PC-9 (cell line): ENCODE results near the gene SCUBE2. TPM values are rescaled to one million over a fixed set of nuclear protein-coding genes. Genes with fewer than 3 reads are reported as not detected.

Experiments
- BruUV-seq: library from RNA; stranded (reverse); fragments of 400-500 nt; replicated peaks from 2 replicates; lab custom pipeline; 2021; lab: Mats Ljungman, UMichigan
- CTCF ChIA-PET: fragments of 300-600 bp; sonication (Branson Sonifier 250); formaldehyde crosslinking; loops from one replicate; lab custom pipeline; 2022; ENCODE audit warnings: antibody characterized with exemption; lab: Charles Lee
- POLR2A ChIA-PET: fragments of 300-600 bp; sonication (Branson Sonifier 250); formaldehyde crosslinking; loops from one replicate; lab custom pipeline; 2022; ENCODE audit warnings: antibody characterized with exemption; ENCODE audit not compliant: unreplicated experiment; lab: Charles Lee
- DNase-seq, 2 experiments: peaks; one replicate each; pipeline versions ENCODE4 v3.0.0 to v3.0.0-alpha.2; 2015 to 2022; ENCODE audit warnings: mixed read lengths in 1 of 2
- H2AFZ ChIP-seq: fragments of 200-600 bp; sonication (generic); 2 replicates; pipeline ENCODE4 v1.8.1; 2017; ENCODE audit warnings: antibody characterized with exemption
- H3F3A ChIP-seq: fragments of 200-600 bp; sonication (generic); 2 replicates; pipeline ENCODE4 v1.8.1; 2017; ENCODE audit warnings: antibody characterized with exemption, mild to moderate bottlenecking, low read depth; ENCODE audit not compliant: insufficient read depth
- H3K27ac ChIP-seq: fragments of 200-600 bp; sonication (generic); 2 replicates; pipeline ENCODE4 v1.6.1; 2016; ENCODE audit warnings: mixed run types
- H3K27me3 ChIP-seq: fragments of 200-600 bp; sonication (generic); 2 replicates; pipeline ENCODE4 v1.6.1; 2016; ENCODE audit warnings: low read depth, mixed run types; ENCODE audit not compliant: insufficient read depth
- H3K36me3 ChIP-seq: fragments of 200-600 bp; sonication (generic); 2 replicates; pipeline ENCODE4 v1.6.1; 2016; ENCODE audit warnings: low read depth, mixed run types
- H3K4me1 ChIP-seq: fragments of 200-600 bp; sonication (generic); replicated peaks from 2 replicates; pipeline ENCODE4 v1.6.1; 2016; ENCODE audit warnings: mixed run types; ENCODE audit not compliant: insufficient read depth
- H3K4me2 ChIP-seq: fragments of 200-600 bp; sonication (generic); 2 replicates; pipeline ENCODE4 v1.6.1; 2017; ENCODE audit warnings: mixed run types
- H3K4me3 ChIP-seq: fragments of 200-600 bp; sonication (generic); 2 replicates; pipeline ENCODE4 v1.6.1; 2016; ENCODE audit warnings: mixed run types
- H3K79me2 ChIP-seq: fragments of 200-600 bp; sonication (generic); 2 replicates; pipeline ENCODE4 v1.6.1; 2017; ENCODE audit warnings: low read depth, mixed run types
- H3K9me2 ChIP-seq: fragments of 200-600 bp; sonication (generic); 2 replicates; pipeline ENCODE4 v1.8.1; 2017; ENCODE audit warnings: mild to moderate bottlenecking; ENCODE audit not compliant: insufficient read depth
- H3K9me3 ChIP-seq: fragments of 200-600 bp; sonication (generic); 2 replicates; pipeline ENCODE4 v1.8.1; 2016; ENCODE audit warnings: low read depth; ENCODE audit not compliant: insufficient read depth
- H4K20me1 ChIP-seq: fragments of 200-600 bp; sonication (generic); 2 replicates; pipeline ENCODE4 v1.8.1; 2017; ENCODE audit not compliant: insufficient read depth
- CTCF ChIP-seq: fragments of 200-600 bp; sonication (generic); conservative IDR thresholded peaks from 2 replicates; pipeline ENCODE4 v1.6.1; 2017; ENCODE audit warnings: mixed run types, antibody characterized with exemption, mild to moderate bottlenecking, moderate library complexity
- EZH2 ChIP-seq: fragments of 200-600 bp; sonication (generic); IDR thresholded peaks from 2 replicates; pipeline ENCODE4 v1.8.0; 2017; ENCODE audit warnings: antibody characterized with exemption, low read depth
- intact Hi-C: fragments of 100-400 bp; cut with micrococcal nuclease; formaldehyde crosslinking; loops from one replicate; pipeline ENCODE4 v1.10.0; 2022; ENCODE audit not compliant: unreplicated experiment
- total RNA-seq: library from RNA; stranded (reverse); gene quantifications from 2 replicates; pipeline ENCODE4 v1.2.3, GENCODE V29; 2021

SCUBE2 gene
- total RNA-seq, 1 experiment from 2014 or later: not detected

DNA sequence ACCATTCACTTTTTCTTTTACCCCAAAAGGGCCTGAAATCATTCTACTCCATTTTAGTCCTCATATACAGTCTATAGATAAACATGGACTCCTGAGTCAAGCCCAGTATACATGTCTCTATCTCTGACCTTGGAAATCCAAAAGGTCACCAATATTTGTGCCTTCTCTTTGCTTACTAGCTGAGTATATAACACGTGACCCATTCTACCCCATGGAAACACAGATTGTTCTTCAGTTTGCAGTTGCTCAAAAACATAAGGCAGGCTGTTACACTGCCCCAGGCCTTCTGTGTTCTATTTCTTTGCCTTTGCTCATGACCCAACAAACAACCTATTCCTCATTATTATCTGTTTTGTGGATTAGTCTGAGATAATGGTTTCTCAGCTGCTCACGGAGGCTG lies 93.4 kb downstream of the SCUBE2 start:
- H3K9me3 ChIP-seq: no peaks in the 10 kb centered on the region
- H3K4me1 ChIP-seq: no peaks in the 10 kb centered on the region
- H3K4me3 ChIP-seq: no peak overlapping the region
- H3K79me2 ChIP-seq: no peaks in the 10 kb centered on the region
- no peak overlapping the region for H3K4me2 ChIP-seq
- ChIA-PET CTCF (no interaction called here), POLR2A (no interaction called here)
- intact Hi-C loops: no loop called here
- no peaks in the 10 kb centered on the region for H3K36me3 ChIP-seq
- H3K9me2 ChIP-seq: no peaks in the 10 kb centered on the region
- DNase-seq: no peak
- H4K20me1 ChIP-seq: no peaks in the 10 kb centered on the region
- H3K27me3 ChIP-seq: peaks cover 3% of the 10 kb centered on the region; the same call in 1 of the 2 replicates
- no peak for TF ChIP-seq EZH2
- no peak for TF ChIP-seq CTCF
- H3F3A ChIP-seq: no peaks in the 10 kb centered on the region
- no TSS peak for BruUV-seq
- H2AFZ ChIP-seq: no peak overlapping the region
- no peak overlapping the region for H3K27ac ChIP-seq

- Histone ChIP-seq H3K9me3 (no peaks in the 10 kb centered on the region), H2AFZ (no peak overlapping the region), H3K27ac (no peak overlapping the region), H3K36me3 (no peaks in the 10 kb centered on the region), H3K27me3 (no peaks in the 10 kb centered on the region), H3K4me3 (no peak overlapping the region), H3K79me2 (no peaks in the 10 kb centered on the region), H3K4me2 (no peak overlapping the region), H4K20me1 (no peaks in the 10 kb centered on the region), H3K4me1 (no peaks in the 10 kb centered on the region), H3F3A (no peaks in the 10 kb centered on the region), H3K9me2 (no peaks in the 10 kb centered on the region)
- CTCF ChIA-PET: no interaction called here
- POLR2A ChIA-PET: no interaction called here
- TF ChIP-seq CTCF: no peak
- TF ChIP-seq EZH2: no peak
- intact Hi-C loops: no loop called here
- no TSS peak for BruUV-seq
- DNase-seq: no peak
Observed at GRCh38 chr11:8997451-8997850, 93.9 kb downstream of the SCUBE2 start.

GRCh38 chr11:8989453-8989852 lies 101.9 kb downstream of the SCUBE2 start:
- no peaks in the 10 kb centered on the region for H4K20me1 ChIP-seq
- no peak overlapping the region for H3K4me2 ChIP-seq
- POLR2A ChIA-PET: interaction anchor here (0.6 kb wide), 1 partner anchor 270 kb away, joined by 19 read pairs; no protein-coding TSS in a partner anchor
- H3K9me3 ChIP-seq: no peaks in the 10 kb centered on the region
- CTCF ChIA-PET: no interaction called here
- H3K79me2 ChIP-seq: no peaks in the 10 kb centered on the region
- intact Hi-C loops: no loop called here
- H2AFZ ChIP-seq: no peak overlapping the region
- H3K4me3 ChIP-seq: no peak overlapping the region
- TF ChIP-seq CTCF (no peak), EZH2 (no peak)
- no peaks in the 10 kb centered on the region for H3K36me3 ChIP-seq
- H3K9me2 ChIP-seq: no peaks in the 10 kb centered on the region
- peaks cover 11% of the 10 kb centered on the region; the same call in 1 of the 2 replicates for H3K4me1 ChIP-seq
- DNase-seq: peak; percentile 7 to 42
- no TSS peak for BruUV-seq
- no peaks in the 10 kb centered on the region for H3F3A ChIP-seq
- no peaks in the 10 kb centered on the region for H3K27me3 ChIP-seq
- no peak overlapping the region for H3K27ac ChIP-seq
